Sigmoid colon (tissue), 4 donors: Measurements from ENCODE around the gene TGFB1I1.

Experiments used
- POLR2A ChIP-seq, 2 donors: fragments of 450-650 bp; IDR thresholded peaks; one replicate each; pipeline ENCODE4 v1.6.1; 2016; ENCODE audit warnings: antibody characterized with exemption in 2 of 2, mild to moderate bottlenecking in 2 of 2, moderate library complexity in 2 of 2
- POLR2AphosphoS5 ChIP-seq, 4 donors: sonication (generic); formaldehyde crosslinking; IDR thresholded peaks; one replicate each; pipeline ENCODE4 v1.6.1; 2017; ENCODE audit warnings: antibody characterized with exemption in 4 of 4
- TF ChIP-seq, protein P1 (sequence below), 4 experiments: fragments of 450-650 bp in 3 of 4; fragments of 200-600 bp in 1 of 4; IDR thresholded peaks; one replicate each; pipeline ENCODE4 v1.5.1; 2016 to 2019; ENCODE audit warnings: antibody characterized with exemption in 4 of 4, mild to moderate bottlenecking in 3 of 4, moderate library complexity in 2 of 4

DNA sequence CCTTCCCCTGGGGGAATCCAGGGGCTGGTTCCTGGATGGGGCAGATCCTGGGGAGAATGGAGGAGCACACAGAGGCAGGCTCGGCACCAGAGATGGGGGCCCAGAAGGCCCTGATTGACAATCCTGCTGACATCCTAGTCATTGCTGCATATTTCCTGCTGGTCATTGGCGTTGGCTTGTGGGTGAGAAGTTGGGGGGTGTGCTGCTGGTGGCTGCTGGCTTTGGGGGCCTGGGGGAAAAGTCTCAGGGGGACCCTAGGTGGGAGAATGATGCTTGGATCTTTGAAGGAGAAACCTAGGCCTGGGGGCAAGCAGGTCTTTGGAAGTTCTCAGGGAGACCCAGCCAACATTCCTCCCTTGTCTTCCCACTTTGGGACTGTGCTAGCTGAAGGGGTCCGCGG is 11.1 kb downstream of the TGFB1I1 start, which contains the start of gene SLC5A2:
- TF ChIP-seq, protein P1, sequence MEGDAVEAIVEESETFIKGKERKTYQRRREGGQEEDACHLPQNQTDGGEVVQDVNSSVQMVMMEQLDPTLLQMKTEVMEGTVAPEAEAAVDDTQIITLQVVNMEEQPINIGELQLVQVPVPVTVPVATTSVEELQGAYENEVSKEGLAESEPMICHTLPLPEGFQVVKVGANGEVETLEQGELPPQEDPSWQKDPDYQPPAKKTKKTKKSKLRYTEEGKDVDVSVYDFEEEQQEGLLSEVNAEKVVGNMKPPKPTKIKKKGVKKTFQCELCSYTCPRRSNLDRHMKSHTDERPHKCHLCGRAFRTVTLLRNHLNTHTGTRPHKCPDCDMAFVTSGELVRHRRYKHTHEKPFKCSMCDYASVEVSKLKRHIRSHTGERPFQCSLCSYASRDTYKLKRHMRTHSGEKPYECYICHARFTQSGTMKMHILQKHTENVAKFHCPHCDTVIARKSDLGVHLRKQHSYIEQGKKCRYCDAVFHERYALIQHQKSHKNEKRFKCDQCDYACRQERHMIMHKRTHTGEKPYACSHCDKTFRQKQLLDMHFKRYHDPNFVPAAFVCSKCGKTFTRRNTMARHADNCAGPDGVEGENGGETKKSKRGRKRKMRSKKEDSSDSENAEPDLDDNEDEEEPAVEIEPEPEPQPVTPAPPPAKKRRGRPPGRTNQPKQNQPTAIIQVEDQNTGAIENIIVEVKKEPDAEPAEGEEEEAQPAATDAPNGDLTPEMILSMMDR (IDR thresholded peaks at IDR 0.05) = no peak
- TF ChIP-seq POLR2AphosphoS5 (IDR thresholded peaks at IDR 0.05) (no peak), POLR2A (IDR thresholded peaks at IDR 0.05) (no peak)
